NOMO-1 treated with dmso at 0.1 percent for 144 hours (cell line): ENCODE data around the gene POLR2H.

Experiments used
- DNase-seq: peaks from one replicate; lab custom pipeline; 2025; ENCODE audit not compliant: unreplicated experiment; lab: John Stamatoyannopoulos, UW

The POLR2H gene

DNA sequence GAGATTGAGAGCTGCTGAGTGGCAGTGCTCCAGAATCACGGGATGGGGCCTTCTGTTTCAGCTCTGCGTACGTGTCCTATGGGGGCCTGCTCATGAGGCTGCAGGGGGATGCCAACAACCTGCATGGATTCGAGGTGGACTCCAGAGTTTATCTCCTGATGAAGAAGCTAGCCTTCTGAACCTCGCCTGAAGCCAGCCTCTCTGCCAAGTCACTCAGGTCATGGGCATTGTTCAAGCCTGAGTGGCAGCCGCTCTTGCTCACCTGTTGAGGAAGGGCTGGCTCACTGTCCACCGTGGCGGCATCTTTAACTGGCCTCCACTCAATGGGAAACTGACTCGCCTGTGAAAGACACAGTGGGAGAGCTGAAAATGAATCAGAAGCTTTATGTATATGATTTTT, 6.6 kb downstream of the POLR2H start:
- no peak for DNase-seq

DNA sequence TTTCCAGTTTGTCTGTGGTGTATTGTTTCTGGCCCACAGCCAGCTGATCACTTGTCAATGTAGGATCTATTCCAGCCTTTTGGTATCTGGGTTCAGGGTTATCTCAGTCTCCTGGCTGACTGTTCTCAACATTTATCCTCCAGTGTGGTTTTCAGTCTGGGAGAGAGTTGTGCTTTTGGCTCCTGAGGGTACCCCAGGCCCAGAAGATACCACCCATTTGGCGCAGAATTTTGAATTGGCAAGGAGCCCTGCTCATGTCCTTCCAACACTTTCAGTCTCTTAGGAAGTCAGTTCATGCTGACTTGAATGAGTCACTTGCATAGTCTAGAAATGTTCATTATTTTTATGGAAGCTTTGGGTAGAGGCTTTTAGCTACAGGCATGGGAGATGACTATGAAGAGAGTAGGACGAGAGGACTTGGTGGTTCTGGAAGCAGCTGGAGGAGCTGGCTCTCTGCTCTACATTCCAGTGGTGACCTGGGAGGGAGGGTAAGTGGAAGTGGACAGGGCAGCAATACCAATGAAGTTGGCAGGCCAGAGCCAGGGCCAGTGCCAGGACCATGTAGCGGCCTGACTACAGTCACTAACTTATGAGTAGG, 7.2 kb downstream of the POLR2H start:
- DNase-seq, result no peak

DNA sequence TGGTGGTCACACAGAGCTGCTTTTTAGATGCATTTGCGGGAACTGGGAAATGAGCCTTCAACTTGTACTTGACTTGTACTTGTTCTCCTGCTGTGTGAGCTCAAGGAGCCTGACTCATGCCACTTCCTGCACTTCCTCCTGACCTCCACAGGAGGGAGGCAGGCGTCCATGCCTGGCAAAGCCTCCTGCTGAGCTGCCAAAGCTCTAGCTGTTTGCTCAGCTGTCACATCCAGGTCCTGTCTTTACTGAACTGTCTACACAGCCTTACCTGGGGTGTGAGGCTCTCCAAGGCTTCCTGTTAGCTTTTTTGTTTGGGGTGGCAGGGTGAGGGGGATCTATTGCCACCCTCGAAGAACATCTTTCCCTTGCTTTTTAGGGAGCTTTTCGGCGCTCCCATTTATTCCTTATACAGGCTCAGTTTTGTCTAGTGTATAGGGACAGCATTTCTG, 10.1 kb downstream of the POLR2H start:
- peak; percentile 78 for DNase-seq

DNA sequence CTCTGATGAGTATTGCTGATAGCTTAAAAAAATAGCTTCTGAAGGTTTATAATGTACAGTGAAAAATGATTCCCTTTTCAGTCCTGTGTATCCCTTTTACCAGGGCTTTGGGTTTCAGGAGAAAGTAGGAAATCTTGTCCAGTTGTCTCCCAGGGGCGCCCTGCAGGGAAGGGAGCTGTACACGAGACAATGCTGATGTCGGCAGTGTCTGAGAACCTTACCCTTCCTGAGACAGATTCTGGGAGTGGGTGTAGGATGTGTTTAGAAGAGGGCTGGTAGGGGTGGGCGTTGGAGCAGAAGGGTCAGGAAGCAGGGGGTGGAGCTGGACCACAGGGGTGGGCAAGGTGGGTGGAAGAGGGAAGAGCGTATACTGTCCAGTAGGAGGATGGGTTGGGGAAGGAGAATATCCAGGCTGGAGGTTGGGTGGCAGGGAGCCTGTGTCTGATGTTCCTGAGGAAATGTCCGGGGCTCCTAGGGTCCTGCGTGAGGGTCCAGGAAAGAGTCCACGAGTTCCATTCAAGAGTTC, 10.8 kb downstream of the POLR2H start:
- no peak for DNase-seq

DNA sequence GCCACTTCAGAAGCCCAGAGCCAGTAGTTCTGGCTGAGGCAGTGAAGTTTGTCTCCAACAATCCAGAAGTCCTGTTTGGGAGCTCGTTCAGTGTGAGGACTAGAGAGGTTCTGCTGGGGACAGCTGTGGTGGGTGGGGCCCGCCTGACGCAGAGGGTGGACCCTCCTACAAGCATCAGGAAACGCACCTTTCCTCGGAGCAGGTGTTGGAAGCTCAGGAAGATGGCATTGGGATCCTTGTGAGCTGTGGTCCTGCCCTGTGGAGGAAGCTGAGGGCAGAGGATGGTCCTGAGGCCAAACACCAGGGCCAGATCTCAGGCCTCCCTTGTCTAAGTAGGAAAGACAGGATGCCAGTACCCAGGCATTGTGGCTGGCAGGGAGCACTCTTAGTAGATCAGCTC, 11.4 kb downstream of the POLR2H start:
- DNase-seq, result no peak

DNA sequence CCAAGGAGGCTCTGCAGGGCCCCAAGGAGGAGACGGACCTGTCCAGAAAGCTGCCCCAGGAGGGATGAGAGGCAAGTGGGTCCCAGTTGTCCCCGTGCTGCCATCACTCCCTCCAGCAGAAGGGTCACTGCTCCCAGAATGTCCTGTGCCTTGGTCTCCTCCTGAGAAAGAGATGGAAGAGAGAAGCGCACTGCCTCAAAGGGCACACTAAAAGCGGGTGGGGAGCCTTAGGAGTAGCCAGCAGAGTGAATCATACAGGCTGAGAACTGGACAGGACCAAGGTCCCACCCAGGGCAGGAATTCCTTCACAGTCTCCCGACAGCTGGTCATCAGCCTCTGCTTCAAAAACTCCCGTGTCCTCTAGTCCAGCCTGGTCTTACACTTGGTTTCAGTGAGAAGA, 11.9 kb downstream of the POLR2H start:
- DNase-seq, result no peak

DNA sequence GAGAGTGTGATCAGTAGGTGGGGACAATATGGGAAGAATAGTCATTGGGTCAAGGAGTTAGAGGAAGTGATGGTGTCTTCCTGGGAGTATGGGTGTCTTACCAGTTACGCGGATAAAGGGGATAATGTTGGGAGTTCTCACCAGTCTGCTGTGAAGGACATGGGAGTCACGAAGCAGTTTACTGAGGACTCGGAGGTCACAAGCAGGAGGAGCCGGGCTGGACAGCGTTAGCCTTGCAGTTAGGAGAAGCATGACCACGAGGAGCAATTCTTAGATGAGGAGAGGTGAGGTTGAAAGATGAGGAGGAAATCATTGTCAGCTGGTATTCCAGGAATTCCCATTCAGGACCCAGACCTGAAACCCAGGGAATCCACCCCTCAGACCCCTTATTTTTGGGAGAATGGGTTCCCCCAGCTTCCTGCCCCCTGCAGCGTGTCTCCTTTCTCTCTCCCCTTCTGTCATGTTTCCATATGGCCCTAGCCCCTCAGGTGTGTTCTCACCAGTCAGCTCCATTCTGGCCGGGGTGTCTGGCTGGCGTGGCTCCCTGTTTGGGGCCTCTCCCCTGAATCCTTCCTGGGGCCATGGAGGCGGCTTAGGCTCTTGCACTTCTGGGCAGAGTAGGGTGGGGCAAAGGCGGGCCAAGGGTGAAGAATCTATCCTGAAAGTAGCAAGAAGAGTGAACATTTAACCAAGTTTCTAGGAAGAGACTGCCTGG, 14.4 kb downstream of the POLR2H start:
- DNase-seq, result no peak

DNA sequence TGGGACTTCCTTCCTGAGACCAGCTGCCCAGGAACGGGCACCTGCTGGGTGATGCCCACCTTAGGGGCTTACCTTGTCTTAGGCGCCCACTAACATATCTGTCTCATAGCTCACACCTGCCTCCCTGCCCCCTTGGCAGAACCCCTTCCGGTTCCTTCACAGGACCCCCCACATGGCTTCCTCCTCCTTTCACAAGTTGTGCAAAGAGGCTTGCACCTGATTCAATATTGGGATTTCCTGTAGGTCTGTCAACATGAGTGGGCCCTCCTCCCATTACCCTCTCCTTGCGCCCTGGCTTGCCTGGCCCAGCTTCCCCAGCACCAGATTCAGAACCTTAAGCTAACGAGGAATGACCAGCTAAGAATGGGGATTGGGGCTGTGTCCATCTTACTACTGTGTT, 15.9 kb downstream of the POLR2H start:
- DNase-seq, result no peak

DNA sequence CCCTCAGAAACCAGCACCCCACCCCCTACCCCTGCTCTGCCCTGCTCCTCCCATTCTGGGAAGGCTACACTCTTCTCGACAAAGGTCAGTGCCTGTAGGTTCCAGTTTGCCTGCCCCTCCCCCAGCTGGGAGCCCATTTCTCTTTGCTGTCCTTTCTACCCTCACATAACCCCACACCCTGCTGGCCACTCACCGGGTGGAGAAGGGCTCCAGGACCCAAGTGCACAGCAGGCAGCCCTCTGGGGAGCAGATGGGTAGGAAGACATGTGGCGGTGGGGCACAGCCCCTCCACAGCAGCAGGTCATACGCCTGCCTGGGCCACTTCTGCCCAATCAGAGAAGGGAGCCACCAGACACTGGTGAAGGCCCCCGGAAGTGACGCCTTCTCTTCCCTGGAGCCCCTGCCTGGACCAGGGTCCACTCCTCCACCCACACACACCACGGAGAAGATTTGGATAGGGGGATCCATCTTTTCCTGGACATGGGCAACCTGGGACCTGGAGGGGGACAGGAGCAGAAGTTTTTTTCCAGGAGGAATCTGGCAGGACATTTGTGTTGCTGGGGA, 16.5 kb downstream of the POLR2H start, which contains the start of gene THPO:
TSS of gene THPO (minus strand) at position 326 of the 564 bp plus-strand sequence. CDS start 1,948 bp downstream, outside the sequence.
- DNase-seq, result no peak

DNA sequence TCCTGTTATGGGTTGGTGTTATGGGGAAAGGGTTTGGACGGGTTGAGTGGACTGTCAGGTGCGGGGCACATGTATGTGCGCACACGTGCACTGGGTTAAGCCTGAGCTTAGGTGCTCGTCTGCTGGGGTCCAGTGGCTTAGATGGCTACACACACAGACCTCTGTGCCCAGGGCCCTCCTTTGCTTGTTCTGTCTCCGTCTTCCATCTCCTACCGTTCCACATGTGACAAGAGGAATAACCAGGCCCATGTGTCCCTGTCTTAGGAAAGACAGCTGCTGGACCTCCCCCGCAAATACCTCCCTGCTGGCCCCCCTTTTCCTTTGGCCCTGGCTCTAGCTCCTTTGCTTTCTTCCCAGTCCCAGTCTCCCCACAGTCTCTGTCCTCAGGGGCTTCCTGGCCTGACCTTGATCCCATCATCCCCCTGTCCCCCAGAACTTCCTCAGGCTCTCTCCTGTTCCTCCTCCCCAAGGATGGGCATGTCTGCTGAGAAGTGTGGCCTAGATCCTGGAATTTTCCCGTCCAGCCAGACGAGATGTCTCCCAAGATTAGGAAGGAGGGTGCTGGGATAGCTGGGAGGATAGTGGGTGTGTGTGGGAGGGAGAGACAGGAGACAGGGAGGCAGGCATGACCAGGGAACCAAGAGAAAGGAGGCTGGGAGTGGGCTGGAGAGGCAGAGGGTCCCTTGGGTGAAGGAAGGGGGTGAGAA, 17.3 kb downstream of the POLR2H start:
- no peak for DNase-seq

DNA sequence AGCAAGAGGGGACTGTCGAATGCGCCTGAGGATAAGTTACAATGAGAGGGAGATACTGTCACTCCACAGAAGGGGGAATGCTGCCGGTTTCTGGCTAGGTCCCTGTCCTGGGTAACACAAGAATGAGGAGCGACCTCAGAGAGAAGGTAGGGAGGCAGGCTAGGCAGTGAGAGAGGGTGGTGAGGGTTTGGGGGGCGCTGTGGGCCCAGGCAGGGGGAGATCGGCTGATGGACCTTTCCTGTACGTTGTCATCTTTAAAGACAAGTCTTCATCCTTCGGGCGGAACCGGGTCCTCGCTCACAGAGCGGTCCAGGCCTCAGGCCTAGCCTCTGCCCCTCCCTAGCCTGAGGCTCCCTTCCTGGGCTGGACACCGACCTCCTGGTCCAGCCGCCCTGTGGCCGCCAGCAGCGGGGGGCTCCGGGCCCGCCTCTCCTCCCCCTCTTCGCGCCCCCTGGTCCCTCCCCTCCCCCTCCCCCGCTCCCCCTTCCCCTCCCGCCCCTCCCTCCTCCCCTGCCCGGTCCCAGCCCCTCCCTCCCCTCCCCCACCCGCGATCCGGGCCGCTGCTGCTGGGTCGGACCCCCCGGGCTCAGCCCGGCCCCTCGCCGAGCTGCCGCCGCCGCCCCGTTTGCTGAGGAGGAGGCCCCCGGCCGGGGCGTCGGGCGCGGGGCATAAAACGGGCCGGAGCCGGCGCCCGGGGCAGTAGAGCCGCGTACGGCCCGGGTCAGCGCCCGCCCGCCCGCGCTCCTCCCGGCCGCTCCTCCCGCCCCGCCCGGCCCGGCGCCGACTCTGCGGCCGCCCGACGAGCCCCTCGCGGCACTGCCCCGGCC, 18.1 kb downstream of the POLR2H start, which contains the start of gene CHRD:
TSS of gene CHRD (plus strand) at position 697 of the 827 bp plus-strand sequence. CDS start 265 bp downstream, outside the sequence.
- DNase-seq, result no peak

DNA sequence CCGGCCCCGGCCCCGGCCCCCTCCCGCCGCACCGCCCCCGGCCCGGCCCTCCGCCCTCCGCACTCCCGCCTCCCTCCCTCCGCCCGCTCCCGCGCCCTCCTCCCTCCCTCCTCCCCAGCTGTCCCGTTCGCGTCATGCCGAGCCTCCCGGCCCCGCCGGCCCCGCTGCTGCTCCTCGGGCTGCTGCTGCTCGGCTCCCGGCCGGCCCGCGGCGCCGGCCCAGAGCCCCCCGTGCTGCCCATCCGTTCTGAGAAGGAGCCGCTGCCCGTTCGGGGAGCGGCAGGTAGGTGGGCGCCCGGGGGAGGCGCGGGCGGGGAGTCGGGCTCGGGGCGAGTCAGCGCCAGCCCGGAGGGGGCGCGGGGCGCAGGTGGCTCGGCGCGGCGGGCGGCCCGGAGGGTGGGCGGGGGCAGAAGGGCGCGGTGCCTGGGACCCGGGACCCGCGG, 18.7 kb downstream of the POLR2H start:
- DNase-seq, result no peak

DNA sequence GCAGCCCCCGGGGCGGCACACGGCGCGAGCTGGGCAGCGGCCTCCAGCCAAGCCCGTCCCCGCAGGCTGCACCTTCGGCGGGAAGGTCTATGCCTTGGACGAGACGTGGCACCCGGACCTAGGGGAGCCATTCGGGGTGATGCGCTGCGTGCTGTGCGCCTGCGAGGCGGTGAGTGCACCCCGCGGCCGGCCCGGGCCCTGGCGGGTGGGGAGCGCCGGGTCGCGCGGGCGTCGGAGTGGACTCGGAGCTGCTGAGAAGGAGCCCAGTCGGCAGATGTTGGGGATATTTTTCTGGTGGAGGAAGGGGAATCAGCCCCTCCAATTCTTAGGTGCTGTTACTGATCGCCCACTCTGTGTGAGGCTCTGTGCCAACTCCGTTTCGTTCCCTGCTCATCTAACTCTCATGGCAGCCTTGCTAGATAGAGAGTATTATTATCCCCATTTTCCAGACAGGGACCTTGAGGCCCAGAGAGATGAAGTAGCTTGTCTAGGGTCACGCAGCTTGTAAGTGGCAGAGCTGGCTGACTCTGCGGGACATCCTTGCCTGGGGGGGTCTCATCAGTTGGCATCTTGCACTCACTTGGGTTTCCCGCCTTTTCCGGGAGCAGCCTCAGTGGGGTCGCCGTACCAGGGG, 19.2 kb downstream of the POLR2H start:
- no peak for DNase-seq

DNA sequence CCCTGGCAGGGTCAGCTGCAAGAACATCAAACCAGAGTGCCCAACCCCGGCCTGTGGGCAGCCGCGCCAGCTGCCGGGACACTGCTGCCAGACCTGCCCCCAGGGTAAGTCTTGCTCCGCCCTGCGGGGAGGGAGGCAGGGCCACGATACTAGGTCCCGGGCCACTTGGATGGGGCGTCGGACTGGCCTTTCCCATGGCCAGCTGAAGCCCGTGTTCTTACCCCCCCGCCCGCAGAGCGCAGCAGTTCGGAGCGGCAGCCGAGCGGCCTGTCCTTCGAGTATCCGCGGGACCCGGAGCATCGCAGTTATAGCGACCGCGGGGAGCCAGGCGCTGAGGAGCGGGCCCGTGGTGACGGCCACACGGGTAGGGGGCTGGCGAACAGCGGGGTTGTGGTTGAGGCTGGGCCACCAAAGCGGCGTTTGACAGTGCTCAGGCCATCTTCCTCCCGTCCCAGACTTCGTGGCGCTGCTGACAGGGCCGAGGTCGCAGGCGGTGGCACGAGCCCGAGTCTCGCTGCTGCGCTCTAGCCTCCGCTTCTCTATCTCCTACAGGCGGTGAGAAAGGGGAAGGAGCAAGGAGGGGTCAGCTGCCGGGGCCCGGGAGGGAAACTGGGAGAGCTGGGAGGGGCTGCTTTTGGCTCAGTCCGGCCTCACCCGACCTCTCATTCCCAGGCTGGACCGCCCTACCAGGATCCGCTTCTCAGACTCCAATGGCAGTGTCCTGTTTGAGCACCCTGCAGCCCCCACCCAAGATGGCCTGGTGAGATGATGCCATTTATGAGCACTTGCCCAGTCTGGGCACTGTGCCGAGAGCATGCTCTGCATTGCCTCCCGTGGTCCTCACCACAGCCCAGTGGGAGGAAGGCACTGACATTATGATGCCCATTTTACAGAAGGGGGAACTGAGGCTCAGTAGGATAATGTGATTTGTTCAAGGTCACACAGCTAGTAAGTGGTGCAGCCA, 20.0 kb downstream of the POLR2H start:
- peak; percentile 40 for DNase-seq

DNA sequence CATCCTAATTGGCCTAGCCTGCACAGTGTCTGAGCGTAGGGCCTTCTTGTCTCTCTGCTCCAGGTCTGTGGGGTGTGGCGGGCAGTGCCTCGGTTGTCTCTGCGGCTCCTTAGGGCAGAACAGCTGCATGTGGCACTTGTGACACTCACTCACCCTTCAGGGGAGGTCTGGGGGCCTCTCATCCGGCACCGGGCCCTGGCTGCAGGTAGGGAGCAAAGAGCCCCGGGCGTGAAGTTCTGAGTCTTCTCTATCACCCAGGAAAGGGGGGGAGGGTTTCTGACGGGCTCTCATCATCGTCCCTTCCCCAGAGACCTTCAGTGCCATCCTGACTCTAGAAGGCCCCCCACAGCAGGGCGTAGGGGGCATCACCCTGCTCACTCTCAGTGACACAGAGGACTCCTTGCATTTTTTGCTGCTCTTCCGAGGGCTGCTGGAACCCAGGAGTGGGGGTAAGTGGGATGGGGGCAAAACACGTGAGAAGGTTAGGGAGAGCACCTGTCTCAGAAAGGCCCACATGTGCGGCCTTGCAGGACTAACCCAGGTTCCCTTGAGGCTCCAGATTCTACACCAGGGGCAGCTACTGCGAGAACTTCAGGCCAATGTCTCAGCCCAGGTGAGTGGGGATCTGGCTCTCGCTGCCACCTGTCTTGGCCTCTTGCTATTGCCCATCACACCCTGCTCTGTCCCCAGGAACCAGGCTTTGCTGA, 21.0 kb downstream of the POLR2H start:
- no peak for DNase-seq

DNA sequence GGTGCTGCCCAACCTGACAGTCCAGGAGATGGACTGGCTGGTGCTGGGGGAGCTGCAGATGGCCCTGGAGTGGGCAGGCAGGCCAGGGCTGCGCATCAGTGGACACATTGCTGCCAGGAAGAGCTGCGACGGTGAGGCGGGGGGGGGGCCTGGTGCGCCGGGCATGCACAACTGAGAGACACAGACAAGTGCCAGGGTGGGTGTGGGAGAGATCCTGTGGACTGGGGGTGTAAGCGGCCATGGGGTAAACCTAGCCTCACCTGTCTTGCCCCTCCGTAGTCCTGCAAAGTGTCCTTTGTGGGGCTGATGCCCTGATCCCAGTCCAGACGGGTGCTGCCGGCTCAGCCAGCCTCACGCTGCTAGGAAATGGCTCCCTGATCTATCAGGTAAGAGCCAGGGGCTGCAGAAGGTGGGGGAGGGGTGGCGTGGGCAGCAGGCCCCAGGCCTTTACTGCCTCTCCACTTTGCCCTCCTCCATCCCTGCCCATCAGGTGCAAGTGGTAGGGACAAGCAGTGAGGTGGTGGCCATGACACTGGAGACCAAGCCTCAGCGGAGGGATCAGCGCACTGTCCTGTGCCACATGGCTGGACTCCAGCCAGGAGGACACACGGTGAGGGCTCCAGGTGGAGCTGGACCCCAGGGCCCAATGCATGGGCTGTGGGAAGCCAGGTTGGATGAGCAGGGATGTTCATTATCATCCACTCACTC, 21.7 kb downstream of the POLR2H start:
- DNase-seq, result no peak

DNA sequence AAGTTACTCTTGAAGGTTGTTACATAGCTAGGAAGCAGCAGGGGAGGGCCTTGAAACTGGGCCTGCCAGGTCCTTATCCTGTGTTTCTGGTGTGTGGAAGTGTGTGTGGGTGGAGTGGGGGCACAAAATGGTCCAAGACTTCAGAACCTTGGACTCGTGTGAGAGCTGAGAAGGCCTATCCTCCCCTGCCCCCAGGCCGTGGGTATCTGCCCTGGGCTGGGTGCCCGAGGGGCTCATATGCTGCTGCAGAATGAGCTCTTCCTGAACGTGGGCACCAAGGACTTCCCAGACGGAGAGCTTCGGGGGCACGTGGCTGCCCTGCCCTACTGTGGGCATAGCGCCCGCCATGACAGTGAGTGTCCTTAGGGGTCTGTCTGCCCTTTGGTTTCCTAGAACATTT, 22.8 kb downstream of the POLR2H start:
- DNase-seq, result no peak
